ENCODE measurements around the gene OR1D2. TPM values are rescaled to one million over a fixed set of nuclear protein-coding genes. Genes with fewer than 3 reads are reported as not detected.
"Not testable (repeated sequence)": the region's sequence is repeated elsewhere in the genome, so short reads cannot be mapped to it uniquely, and the experiment has no call there.

The OR1D2 gene, protein sequence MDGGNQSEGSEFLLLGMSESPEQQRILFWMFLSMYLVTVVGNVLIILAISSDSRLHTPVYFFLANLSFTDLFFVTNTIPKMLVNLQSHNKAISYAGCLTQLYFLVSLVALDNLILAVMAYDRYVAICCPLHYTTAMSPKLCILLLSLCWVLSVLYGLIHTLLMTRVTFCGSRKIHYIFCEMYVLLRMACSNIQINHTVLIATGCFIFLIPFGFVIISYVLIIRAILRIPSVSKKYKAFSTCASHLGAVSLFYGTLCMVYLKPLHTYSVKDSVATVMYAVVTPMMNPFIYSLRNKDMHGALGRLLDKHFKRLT
- not detected for total RNA-seq

DNA sequence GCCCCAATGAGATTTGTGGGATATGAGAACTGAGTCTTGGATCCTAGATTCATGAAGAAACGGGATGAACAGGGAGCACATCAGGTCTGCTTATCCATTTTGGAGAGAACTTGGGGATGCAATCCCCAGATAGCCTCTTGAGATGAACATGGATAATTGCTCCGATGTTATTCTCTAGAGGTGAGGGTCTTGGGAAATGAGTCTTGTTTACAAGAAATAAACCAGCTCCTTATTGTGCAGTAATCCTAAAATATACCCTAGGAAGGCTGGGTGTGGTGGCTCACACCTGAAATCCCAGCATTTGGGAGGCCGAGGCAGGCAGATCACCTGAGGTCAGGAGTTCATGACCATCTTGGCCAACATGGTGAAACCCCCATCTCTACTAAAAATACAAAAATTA lies at the start of gene OR1D2:
OR1D2 (minus strand) TSS at position 101 of the 400 bp plus-strand sequence. CDS start 11,426 bp downstream, outside the sequence.
- no peak for DNase-seq

DNA sequence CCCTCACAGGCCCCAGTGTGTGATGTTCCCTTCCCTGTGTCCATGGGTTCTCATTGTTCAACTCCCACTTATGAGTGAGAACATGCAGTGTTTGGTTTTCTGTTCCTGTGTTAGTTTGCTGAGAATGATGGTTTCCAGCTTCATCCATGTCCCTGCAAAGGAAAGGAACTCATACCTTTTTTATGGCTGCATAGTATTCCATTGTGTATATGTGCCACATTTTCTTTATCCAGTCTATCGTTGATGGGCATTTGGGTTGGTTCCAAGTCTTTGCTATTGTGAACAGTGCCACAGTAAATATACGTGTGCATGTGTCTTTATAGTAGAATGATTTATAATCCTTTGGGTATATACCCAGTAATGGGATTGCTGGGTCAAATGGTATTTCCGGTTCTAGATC lies 33.3 kb upstream of the OR1D2 start:
- DNase-seq = not testable (repeated sequence)

DNA sequence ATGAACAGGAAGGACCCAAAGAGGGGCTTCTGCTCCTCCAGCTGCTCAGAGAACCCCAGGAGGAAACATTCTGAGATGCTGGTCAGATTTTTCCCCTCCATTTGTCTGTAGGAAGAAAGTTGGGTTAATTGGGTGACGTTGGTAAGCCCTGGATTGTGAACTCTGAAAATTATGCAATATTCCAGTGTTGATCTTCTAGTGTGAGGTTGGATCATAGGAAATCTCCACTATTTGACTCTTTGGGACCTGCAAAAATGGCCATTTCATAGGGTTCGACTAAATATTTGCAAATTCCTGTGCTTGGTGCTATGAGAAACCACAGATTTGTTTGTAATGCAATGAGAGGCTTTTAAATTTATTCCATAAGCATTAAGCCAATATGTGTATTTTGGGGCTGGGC lies 23.2 kb upstream of the OR1D2 start, which contains the start of gene OR1G1:
OR1G1 (minus strand) TSS at position 101 of the 400 bp plus-strand sequence; CDS start at position 101, 0 bp downstream.
- DNase-seq = no peak

DNA sequence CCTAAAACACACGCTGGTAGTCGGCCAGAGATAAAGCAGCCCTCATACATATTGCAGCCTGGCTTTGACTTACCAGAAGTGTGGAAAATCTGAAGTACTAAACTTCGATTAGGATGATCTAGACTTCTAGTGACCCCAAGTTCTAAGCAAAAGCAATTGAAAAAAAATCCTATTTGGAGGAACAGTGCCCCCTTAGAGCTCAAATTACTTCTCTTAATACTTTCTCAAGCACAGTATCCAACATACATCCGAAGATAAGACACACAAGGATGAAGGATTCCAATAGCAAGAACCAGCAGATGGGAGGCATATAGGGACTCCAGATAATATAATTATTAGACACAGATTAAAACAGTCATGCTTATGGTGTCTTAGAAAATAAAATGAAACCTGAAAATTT lies 30.4 kb downstream of the OR1D2 start:
- not testable (repeated sequence) for DNase-seq

DNA sequence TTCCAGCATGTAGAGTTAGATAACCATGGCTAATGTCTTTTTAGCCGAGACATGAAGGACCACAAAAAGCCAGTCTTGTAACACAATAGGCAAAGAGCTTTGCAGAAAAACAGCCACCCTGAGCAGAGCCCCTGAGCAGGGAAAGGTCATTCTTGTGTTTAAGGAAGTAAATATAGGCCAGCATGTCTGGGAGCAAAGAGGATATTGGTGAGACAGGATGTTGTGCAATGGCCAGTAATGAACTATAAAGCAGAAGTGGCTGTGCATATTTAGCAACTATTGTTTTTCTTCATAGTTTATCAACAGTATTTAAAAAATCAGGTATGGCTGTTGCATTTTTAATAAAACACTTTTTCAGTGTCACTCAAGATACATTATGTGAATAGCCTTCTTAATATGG lies 39.0 kb downstream of the OR1D2 start:
- not testable (repeated sequence) for DNase-seq

DNA sequence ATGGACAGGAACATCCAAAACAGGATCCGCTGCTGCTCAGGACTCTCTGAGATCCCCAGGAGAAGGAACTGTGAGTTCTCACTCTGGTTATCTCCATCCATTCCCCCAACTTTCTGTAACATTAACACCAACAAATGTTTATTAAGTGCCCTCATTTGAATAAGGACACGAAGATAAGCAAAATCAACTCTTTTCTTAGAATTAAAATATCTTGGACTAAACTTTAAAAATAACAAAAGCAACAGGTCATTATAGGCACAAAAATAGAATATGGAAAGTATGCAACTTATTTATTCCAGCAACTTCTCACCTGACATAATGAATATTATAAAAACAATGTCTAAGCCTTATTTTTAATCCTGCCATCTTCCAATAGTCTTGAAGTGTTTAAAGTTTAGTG lies 40.7 kb downstream of the OR1D2 start, which contains the start of gene OR1D5:
OR1D5 (minus strand) TSS at position 101 of the 400 bp plus-strand sequence; CDS start at position 101, 0 bp downstream.
- not testable (repeated sequence) for DNase-seq

DNA sequence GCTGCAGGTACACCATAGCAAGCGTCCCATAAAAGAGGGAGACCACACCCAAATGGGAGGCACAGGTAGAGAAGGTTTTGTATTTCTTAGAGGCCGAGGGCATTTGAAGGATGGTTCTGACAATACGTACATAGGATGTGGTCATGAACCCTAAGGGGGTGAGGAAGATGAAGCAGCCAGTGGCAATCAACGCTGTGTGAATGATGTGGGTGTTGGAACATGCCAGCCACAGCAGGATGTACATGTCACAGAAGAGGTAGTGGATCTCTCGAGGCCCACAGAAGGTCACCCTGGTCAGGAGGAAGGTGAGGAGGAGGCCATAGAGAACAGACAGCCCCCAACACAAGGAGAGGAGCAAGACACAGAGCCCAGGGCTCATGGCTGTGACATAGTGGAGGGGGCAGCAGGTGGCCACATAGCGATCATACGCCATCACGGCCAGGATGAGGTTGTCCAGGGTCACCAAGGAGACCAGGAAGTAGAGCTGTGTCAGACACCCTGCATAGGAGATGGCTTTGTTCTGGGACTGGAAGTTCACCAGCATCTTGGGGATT lies 41.3 kb downstream of the OR1D2 start:
- DNase-seq = not testable (repeated sequence)

DNA sequence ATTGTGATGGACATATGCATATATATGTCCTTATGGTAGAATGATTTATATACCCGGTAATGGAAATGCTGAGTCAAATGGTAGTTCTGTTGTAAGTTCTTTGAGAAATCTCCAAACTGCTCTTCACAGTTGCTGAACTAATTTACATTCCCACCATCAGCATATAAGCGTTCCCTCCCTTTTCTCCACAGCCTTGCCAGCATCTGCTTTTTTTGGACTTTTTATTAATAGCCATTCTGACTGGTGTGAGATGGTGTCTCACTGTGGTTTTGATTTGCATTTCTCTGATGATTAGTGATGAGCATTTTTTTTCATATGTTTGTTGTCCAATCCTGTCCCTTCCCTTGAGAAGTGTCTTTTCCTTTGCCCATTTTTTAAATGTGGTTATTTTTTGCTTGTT lies 49.4 kb downstream of the OR1D2 start:
- DNase-seq = not testable (repeated sequence)

DNA sequence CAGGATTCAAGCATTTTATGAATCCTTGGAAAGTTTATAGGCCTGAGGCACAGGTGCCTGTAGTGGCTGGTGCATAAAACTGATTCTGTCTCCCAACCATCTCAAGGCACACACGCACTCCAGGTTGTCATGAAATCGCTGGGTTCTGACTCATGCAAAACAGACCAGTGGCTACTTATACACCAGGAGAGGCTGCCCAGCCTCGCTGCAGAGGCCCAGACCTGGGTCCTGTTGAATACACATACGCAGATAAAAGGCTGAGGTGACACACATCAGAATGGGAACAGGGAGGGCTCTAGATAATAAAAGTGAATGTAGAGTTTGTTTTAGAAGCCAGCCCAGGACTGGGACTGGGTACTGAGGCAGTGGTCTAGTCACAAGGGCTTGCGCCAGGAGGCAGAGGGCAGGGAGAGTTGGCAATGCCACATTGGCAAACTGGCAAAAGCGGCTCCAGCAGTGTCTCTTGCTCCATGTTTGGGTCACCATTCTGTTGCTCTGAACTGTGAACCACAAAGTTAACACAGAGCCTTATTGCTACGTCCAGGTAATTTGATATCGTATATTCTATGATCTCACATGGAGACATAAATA lies 54.4 kb downstream of the OR1D2 start:
- DNase-seq = no peak

DNA sequence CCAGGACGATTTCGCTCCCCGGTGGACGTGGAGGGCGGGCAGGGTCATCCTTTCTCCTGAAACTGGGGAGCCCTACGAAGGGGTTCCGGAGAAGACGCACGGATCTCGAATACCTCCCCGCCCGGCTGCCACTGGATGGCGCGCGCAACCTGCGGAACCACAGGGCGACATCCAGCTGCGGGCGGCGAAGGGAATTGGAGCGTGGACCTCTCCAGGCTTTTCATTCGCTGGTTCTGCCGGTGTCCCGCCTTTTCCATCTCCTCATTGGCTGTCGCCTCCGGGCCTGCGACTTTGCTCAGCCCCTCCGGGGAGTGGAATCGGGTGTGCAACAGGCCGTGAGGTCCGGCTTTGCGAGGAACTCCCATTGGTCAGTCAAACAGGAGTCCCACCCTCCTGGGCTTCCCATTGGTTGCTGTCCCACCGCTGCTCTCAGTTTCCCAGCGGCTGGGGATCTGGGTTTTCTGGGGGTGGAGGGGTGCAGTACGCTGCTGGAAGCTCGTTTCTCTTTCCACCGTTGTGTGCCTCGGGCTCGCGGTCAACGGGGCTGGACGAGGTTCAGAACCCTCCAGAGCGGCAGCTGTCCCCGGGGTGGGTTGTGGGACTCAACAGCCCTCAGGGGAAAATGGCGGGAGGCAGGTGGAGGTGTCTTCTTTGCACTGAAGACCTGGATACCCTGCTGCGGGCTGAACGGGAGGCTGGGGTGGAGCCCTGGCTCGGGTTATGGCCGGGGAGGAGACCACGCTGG lies 55.3 kb downstream of the OR1D2 start:
- DNase-seq = peak; percentile 99

DNA sequence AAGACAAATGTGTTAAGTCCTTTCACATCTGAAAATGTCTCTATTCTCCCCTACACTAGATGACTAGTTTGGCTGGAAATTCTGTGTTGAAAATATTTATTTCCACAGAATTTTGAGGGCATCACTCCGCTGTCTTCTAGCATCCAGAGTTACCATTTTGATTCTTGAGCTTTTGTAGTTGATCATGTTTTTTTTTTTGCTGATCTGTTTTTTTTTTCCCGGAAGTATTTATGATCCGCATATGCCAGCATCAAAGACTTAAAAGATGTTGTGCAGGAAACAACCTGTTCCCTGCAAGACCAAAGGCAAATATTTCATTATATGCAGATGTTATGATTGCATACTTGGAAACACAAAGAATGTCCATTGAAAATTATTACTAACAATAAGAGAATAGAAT lies 57.5 kb downstream of the OR1D2 start:
- DNase-seq = no peak

DNA sequence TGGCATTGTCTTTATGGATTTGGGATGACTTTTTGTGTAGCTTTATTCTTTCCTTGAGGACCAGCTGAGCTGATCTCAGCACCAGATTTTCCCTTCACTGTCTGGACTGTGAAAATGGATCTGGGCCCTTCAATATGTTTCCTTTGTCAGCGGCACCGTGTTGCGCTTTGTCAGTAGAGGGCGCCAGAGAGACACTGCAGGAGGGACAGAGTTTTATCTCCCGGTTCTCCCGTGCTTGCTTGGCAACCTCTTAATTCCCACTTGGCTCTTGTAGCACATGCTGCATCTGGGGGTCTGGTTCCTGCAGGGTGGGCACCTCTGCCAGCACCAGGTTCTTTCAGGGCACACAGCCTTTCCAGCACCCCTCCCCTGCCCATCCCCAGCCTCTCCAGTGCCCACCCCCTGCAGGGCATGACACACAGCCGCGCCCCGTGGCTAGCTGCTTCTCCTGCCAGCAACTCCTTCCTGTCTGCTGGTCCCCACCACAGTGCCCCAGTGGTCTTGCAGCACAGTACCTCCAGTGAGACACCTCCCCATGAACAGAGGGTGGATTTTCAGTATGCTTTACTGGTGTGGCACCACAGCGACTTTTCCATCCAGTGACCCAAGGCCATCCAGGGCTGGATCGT lies 60.4 kb downstream of the OR1D2 start:
- DNase-seq = no peak

DNA sequence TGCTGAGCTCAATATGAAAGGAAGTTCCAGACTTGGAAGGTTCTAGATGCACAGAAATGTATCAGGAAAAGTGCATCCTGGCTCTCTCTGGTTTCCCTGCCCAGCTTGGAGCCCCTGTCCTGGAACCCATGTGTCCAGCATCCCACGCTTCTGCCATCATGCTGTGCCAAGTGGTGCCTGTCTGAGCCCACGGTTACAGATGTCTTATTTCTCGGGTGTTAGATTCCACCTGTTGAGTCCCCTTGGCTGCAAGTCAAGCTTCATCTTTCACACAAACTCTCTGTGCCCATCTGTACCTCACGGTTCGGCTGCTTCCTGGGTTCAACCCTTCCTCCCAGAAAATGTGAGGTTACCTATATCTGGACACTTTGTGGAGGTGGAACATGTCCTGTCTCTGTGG lies 63.3 kb downstream of the OR1D2 start:
- DNase-seq = no peak

DNA sequence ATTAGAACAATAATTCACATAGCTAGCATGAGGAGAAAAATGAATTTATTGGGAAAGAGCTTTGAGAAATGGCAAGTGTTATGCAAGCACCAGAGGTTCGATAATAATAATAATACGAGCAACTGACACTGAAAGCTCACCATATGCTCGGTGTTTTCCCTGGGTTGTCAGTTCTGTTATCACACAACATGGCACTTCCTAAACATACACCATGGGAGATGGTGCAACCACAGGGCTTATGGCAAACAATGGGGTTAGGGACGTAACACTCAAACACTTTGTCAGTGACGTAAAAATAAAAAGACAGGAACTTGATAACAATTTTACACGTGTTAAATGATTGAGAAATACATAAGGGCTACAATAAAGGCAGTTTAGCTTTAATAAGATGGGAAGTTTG lies 64.5 kb downstream of the OR1D2 start:
- no peak for DNase-seq

DNA sequence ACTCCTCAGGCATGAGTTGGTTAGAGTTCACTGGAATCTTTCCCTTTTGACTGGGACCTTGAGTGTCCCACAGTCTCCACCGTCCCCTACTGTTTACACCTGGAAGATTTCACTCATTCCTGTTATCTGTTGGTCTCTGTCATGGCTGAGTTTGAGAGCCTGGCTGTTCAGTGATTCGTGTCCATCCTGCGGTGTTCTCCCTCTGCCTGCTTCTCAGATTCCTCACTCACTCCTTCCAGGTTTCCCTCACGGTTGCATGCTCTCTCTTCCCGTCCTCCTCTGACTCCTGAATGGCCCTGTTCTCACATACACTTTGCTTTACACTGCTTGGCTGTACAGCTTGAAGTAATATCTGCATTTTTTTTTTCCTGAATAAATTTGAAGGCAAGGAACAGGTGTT lies 65.3 kb downstream of the OR1D2 start:
- no peak for DNase-seq

Other genes starting within 250 kb of the OR1D2 start
- not detected for gene OR1D5, start 40.8 kb downstream of the OR1D2 start, total RNA-seq
- gene OR1G1, start 23.1 kb upstream of the OR1D2 start, total RNA-seq = not detected
- not detected for gene OR1A2, start 93.1 kb upstream of the OR1D2 start, total RNA-seq
- gene OR1A1, start 103.2 kb upstream of the OR1D2 start, total RNA-seq = not detected
- gene OR3A1, start 193.9 kb upstream of the OR1D2 start, total RNA-seq = 0.72 TPM

Measured in tongue (tissue), 2 donors.